ENCODE data around the gene CDC37L1. TPM values are rescaled to one million over a fixed set of nuclear protein-coding genes. Genes with fewer than 3 reads are reported as not detected.

CDC37L1 gene
- total and polyA plus RNA-seq, 2 of the 8 experiments (the other 6 are each of a cell fraction or from before 2014, with no cell fraction given) = 4.6 to 23.8 TPM

DNA sequence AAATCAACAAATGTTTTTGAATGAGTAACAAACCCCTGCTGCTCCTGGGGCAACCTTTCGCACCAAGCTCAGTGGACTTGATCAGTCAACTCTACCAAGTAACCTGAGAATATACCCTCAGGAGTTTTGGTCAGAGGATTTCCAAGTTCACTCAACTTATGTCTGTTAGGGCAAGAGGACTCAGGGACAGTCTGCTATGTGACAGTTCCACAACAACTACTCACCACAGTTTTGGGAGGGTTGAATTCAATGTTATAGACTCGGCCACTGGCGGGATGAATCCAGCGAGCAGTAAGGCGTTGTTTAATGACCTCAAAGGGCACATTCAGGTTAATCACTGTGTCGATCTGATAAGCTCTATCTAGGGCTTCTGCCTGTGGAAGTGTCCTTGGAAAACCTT, 39.5 kb downstream of the CDC37L1 start:
- no peak overlapping the region for H2BK15ac ChIP-seq (ENCODE audit: low read length)
- H2BK12ac ChIP-seq (ENCODE audit: low read depth, low read length) = no peak overlapping the region
- H3K18ac ChIP-seq (ENCODE audit: extremely low read depth, low read length) = no peak overlapping the region
- no peak overlapping the region for H3K14ac ChIP-seq (ENCODE audit: insufficient read length)
- no peak overlapping the region for H3K4me3 ChIP-seq (ENCODE audit: extremely low read depth in 1 of 4, insufficient read depth in 2 of 4, low read depth in 3 of 4, low read length in 4 of 4)
- POLR2A ChIA-PET (ENCODE audit: partially characterized antibody) = no interaction called here
- 88% methylated on average over 6 of the region's 6 CpGs; no CpG with 5 or more reads in 1 of the 2 experiments for WGBS, 2 experiments (ENCODE audit: extremely low coverage in 1 of 2, insufficient coverage in 1 of 2, insufficient read length in 1 of 2, insufficient replicate concordance in 2 of 2, low coverage in 1 of 2, low lambda C conversion rate in 2 of 2, missing lambda C conversion rate in 1 of 2)
- DNase-seq (ENCODE audit: low read depth in 1 of 2, low spot score in 2 of 2) (no peak), FAIRE-seq (no peak)
- peaks cover 5 to 33% (median 18%) of the 10 kb centered on the region in 4 experiments for H3K36me3 ChIP-seq (ENCODE audit: control insufficient read depth in 2 of 4, insufficient read depth in 4 of 4, low read length in 3 of 4)
- peaks cover 2% of the 10 kb centered on the region; the same call in 1 of the 2 replicates for H3K23me2 ChIP-seq (ENCODE audit: low read depth, low read length)
- no peak overlapping the region for H2BK5ac ChIP-seq (ENCODE audit: low read depth, low read length)
- no peaks in the 10 kb centered on the region for H3K4me1 ChIP-seq (replicated peaks in 1 of 4; ENCODE audit: control insufficient read depth in 3 of 4, insufficient read depth in 4 of 4, low read length in 3 of 4)
- H3K4me2 ChIP-seq (ENCODE audit: insufficient read depth in 1 of 2, low read depth in 2 of 2, low read length in 2 of 2) = no peak overlapping the region
- H2AK5ac ChIP-seq (ENCODE audit: low read depth, low read length) = no peak overlapping the region
- H4K8ac ChIP-seq (ENCODE audit: extremely low read depth, insufficient read depth, low read length) = no peak overlapping the region
- H3K4ac ChIP-seq (replicated peaks; ENCODE audit: insufficient read length, low read depth, low read length) = no peak overlapping the region
- no peak overlapping the region for H3K23ac ChIP-seq (ENCODE audit: insufficient read length)
- no peak overlapping the region for H3K27ac ChIP-seq (ENCODE audit: low read depth, low read length)
- no peak overlapping the region for H4K5ac ChIP-seq (ENCODE audit: insufficient read length, low read depth, low read length)
- H3K79me2 ChIP-seq (ENCODE audit: control insufficient read depth in 1 of 2, insufficient read depth in 2 of 2, low read length in 2 of 2) = no peaks in the 10 kb centered on the region
- no peak overlapping the region for H4K91ac ChIP-seq (replicated peaks; ENCODE audit: insufficient read length, low read length)
- TF ChIP-seq GTF2F1 (IDR thresholded peaks at IDR 0.05; ENCODE audit: borderline replicate concordance, low read depth, low read length) (no peak), SRF (IDR thresholded peaks at IDR 0.05; ENCODE audit: low read depth, low read length) (no peak), KDM4A (IDR thresholded peaks at IDR 0.05; ENCODE audit: low read depth, low read length, severe bottlenecking) (no peak), TBP (IDR thresholded peaks at IDR 0.05; ENCODE audit: low read depth, low read length) (no peak), YY1 (IDR thresholded peaks at IDR 0.05; ENCODE audit: low read depth, low read length) (no peak), BCL11A (IDR thresholded peaks at IDR 0.05; ENCODE audit: low read depth in 2 of 2, low read length in 2 of 2) (no peak), KDM1A (IDR thresholded peaks at IDR 0.05; ENCODE audit: borderline replicate concordance, low read length) (no peak), HDAC6 (IDR thresholded peaks at IDR 0.05; ENCODE audit: low read depth, low read length) (no peak)
- no peaks in the 10 kb centered on the region for H3K79me1 ChIP-seq (ENCODE audit: low read depth, low read length)
- H3K9me3 ChIP-seq (ENCODE audit: insufficient read depth in 2 of 2, low read depth in 1 of 2, low read length in 1 of 2) = no peaks in the 10 kb centered on the region
- CTCF ChIA-PET (ENCODE audit: partially characterized antibody) = interaction anchor here (0.8 to 1.7 kb wide), 2 partner anchors 21 to 97 kb away, joined by 4 read pairs; no protein-coding TSS in a partner anchor
- no peaks in the 10 kb centered on the region for H4K20me1 ChIP-seq (replicated peaks in 1 of 2; ENCODE audit: control insufficient read depth in 1 of 2, insufficient read depth in 2 of 2, low read length in 2 of 2)
- no peak overlapping the region for H3K56ac ChIP-seq (replicated peaks; ENCODE audit: insufficient read length, low read depth, low read length)
- no peak overlapping the region for H2BK20ac ChIP-seq (ENCODE audit: low read length)
- H3K9ac ChIP-seq (replicated peaks in 1 of 4; ENCODE audit: extremely low read depth in 1 of 4, low read depth in 3 of 4, low read length in 3 of 4) = no peak overlapping the region
- no peak overlapping the region for H2AFZ ChIP-seq (ENCODE audit: low read length)
- no peak overlapping the region for H2BK120ac ChIP-seq (replicated peaks; ENCODE audit: low read depth, low read length)
- H3K27me3 ChIP-seq (replicated peaks in 1 of 4; ENCODE audit: control insufficient read depth in 3 of 4, extremely low read depth in 1 of 4, insufficient read depth in 3 of 4, low read length in 3 of 4) = no peaks in the 10 kb centered on the region
